ENCODE data around the gene UBALD2. TPM values are rescaled to one million over a fixed set of nuclear protein-coding genes. Genes with fewer than 3 reads are reported as not detected.
"Not testable (repeated sequence)": the region's sequence is repeated elsewhere in the genome, so short reads cannot be mapped to it uniquely, and the experiment has no call there.

The UBALD2 gene
- total RNA-seq, 1 donor from 2014 or later: 8.3 TPM

- peak; percentile 52 to 61 for DNase-seq (ENCODE audit: low read depth in 2 of 2)
Measured at GRCh38 chr17:76265624-76266243, 586 bp downstream of the UBALD2 start.

DNA sequence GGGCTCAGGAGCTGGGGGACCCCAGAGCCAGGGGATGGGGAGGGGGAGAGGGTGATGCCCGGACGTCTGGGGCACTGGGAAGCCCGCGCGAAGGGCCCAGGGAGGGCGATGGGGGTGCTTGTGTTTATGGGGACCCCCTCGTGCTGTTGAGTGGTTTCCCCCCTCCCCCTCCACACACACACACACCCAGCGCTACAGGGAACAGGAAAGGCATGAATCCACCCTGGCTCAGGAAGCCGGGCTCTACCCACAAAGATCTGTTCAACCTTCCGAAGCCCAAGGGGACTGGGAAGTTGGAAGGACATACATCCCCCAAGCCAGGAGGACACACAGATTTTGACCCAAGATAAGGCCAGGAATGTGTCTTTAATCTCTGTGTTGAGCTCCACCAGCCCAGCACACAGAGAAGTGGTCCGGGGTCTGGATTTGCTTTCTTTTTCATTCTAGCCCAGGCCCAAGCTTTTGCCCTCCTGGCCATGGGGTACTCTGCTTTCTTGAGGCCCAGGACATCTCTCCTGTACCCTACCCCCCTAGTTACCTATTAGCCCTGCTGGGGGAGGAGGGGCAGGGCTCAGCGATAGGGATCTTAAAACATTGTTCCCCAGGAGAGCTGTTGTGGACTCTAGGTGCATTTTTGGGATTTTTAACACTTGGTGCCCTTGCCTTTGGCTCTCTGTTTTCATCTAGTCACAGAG, 1.2 kb downstream of the UBALD2 start:
- DNase-seq (ENCODE audit: low read depth in 2 of 2): peak; percentile 67

DNA sequence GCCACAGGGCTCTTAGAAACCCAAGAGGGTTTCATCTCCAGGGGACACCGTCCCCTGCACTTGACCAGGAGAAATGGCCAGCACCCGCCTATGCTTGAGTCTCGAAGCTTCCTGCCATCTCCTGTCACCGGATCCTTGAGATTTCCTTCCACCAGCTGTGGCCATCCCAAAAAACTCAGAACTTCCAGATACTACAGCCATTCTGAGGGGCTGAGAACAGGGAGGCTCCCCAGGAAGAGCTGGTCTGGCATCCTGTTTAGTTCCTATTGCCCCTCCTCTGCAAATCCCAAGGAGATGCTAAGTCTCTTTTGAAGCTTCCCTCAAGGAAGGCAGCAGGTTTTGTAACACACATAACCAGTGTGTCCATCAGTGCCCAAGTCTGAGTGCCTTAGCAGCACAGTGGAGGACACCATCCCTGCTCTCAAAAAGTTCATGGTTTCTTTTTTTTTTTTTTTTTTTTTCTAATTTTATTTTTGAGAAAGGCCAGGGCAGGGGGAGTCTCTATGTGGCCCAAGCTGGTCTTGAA, 2.0 kb downstream of the UBALD2 start:
- DNase-seq (ENCODE audit: low read depth in 2 of 2): no peak

DNA sequence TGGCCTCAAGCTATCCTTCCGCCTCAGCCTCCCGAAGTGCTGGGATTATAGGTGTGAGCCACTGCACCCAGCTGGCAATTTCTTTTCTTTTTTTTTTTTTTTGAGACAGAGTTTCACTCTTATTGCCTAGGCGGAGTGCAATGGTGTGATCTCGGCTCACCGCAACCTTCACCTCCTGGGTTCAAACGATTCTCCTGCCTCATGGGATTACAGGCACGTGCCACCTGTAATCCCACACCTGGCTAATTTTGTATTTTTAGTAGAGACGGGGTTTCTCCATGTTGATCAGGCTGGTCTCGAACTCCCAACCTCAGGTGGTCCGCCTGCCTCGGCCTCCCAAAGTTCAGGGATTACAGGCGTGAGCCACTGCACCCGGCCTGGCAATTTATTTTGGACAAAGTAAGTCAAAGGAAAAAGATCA, 2.4 kb downstream of the UBALD2 start:
- not testable (repeated sequence) for DNase-seq (ENCODE audit: low read depth in 2 of 2)

GRCh38 chr17:76268015-76268749, 3.0 kb downstream of the UBALD2 start:
- peak; percentile 86 to 87 for DNase-seq (ENCODE audit: low read depth in 2 of 2)

DNA sequence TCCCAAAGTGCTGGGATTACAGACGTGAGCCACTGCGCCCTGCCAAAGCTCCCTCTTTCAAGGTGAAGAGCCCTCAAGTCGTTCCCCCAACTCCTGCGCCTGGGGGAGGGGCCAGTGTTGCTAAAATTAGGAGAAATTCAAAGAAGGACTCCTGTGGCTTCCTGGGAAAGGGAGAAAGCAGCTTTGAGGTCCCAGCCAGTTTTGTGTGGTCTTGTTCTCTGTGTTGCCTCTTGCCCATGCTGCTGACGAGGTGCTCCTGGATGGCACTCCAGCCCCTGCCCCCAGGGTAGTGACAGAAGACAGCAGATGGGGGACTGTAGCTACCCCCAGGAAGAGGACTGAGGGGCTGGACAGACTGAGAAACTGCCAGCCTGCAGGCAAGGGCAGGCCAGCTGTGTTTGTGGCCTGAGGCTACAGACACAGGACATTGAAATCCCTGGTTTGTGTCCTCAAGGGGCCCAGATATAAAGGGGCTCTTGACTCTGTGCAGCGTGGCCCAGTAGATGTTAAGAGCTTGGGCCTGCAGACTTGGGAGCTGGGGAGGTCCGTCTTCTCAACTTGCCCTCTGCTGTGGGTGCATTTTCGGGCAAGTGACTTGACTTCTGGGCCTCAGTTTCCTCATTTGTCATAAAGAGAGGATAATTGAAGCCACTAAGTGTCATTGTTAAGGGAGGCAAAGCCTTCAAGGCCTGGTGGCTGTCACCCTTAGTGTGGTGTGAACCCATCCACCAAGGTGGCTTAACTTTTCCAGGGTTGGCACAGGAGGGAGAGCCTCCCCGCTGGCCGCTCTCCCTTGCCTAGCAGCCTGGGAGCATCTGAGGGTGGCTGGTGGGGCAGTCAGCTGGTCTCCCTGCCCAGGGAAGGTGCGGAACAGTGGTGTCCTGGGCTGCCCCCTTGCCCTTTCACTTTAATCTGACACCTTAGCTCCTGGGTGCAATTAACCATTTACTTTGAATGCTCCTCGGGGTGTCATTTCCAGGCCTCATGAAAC, 4.1 kb downstream of the UBALD2 start:
- DNase-seq (ENCODE audit: low read depth in 2 of 2): peak in 1 of 2 donors; percentile 0

- DNase-seq (ENCODE audit: low read depth in 2 of 2): no peak
Measured at GRCh38 chr17:76270127-76270592, 5.0 kb downstream of the UBALD2 start.

DNA sequence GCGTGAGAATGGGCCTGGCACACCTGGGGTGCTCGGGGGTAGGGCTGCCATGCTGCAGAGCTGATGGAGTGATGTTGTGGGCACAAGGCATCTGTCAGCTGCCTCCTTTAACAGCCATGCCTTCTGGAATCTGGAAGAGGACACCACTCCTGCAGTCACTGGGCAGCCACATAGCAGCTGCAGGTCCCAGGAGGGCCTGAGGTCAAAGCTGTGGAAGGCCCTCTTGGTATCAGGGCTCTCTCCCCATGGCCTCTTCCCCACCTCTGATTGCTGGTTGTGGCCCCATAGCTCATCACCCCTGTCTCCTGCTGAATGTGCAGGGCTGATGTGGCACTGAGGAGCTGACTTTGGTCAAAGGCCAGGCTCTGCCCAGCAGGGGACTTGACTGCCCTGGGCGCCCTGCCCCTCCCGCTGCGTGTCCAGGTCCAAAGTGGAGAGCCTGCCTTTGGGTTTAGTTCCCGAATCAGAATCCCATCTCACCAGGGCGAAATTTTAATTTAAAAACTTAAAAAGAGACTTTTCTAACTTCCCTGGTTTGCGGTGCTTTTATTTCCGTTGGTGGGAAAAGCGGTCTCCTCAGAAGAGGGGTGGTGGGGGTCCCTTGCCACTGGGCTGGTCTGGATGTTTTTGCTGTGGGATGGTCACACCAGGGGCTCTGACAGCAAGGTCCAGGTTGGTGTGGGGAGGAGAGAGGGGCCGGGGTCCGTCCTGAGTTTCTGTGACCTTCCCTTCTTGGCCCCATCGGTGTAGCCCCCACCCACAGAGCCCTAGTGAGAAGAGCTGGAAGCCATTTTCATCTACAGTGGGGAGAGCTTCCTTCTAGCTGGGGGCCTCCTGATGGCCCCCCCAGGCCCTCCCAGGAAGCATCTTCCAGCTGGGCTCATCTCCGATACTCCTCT, 5.9 kb downstream of the UBALD2 start:
- no peak for DNase-seq (ENCODE audit: low read depth in 2 of 2)

GRCh38 chr17:76271669-76272540, 6.8 kb downstream of the UBALD2 start:
- DNase-seq (ENCODE audit: low read depth in 2 of 2): peak in 1 of 2 donors; percentile 50

DNA sequence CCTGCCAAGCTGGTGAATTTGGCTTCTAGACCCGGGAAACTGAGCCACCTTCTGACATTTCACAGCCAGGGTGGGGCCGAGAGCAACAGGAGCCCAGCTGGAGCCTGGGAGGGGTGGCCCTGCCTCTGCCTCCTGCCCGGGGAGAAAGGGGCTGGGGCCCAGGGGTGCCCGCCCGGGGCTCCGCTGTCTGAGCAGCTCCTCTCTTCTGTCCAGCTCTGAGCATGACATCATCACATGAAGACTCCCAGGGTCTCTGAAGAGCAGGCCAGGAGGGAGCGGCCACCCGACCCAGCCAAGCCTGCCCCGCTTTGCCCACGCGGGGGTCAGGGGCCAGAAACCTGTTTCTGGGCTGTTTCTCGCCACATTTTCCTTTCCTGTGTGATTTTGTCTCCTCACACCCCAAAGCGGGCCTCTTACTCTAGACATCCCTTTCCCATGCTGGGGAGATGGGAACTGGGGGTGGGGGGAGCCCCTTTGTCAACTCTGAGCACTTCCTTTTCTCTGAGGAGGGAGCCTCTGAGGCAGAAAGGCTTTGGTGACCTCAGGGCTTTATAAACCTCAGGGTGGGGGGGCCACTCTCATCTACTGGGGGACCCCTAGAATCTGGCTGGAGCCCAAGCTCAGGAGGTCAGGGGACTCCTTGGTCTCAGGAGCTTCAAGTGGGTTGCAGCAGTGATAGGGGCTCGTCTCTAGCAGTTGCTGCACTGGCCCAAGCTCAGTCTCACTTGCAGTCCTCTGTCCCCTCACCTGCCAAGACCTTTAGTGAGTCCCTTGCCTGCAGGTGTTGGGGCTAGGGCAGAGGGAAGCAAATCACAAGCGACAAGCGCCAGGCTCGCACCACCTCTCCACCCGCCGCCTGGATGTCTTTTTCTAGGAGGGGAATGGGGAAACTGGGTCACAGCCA, 7.6 kb downstream of the UBALD2 start:
- no peak for DNase-seq (ENCODE audit: low read depth in 2 of 2)

GRCh38 chr17:76273445-76274111, 8.4 kb downstream of the UBALD2 start:
- DNase-seq (ENCODE audit: low read depth in 2 of 2): no peak

GRCh38 chr17:76274112-76274956, 9.2 kb downstream of the UBALD2 start:
- DNase-seq (ENCODE audit: low read depth in 2 of 2): peak in 1 of 2 donors; percentile 1

- no peak for DNase-seq (ENCODE audit: low read depth in 2 of 2)
Measured at GRCh38 chr17:76275382-76276068, 10.4 kb downstream of the UBALD2 start.

DNA sequence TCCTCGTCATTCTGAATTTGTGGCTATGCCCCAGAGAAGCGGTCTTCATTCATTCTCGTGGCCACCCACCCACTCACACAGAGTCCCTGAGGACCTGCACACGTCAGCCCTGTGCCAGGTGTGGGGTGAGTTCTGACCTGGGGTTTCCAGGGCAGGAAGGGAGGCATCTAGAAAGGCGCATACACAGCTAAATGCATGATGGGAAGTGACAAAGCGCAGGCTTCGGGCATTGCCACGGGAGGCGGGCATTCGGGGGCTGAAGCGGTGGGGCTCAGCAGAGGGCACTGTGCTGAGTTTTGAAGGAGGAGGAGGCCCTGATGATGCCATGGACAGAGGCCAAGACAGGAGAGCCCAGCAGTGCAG, 10.9 kb downstream of the UBALD2 start:
- no peak for DNase-seq (ENCODE audit: low read depth in 2 of 2)

- DNase-seq (ENCODE audit: low read depth in 2 of 2): no peak
Measured at GRCh38 chr17:76276461-76277299, 11.5 kb downstream of the UBALD2 start.

Data from lung microvascular endothelial cell (primary cell).